Right ventricle myocardium superior (tissue), 1 donor: Measurements from ENCODE around the gene DLGAP4. TPM values are rescaled to one million over a fixed set of nuclear protein-coding genes. Genes with fewer than 3 reads are reported as not detected.

Experiments used
- ATAC-seq: fragments of 200-7000 bp; cut with Tn5 transposase; one replicate; pipeline ENCODE4 v1.9.1; 2020; ENCODE audit warnings: mild to moderate bottlenecking; ENCODE audit not compliant: poor library complexity
- DNase-seq: peaks from one replicate; pipeline ENCODE4 v3.0.0-alpha.2; 2020
- intact Hi-C: fragments of 100-400 bp; cut with DNase I; formaldehyde crosslinking; loops from one replicate; pipeline ENCODE4 v1.11.2; 2022
- total RNA-seq: library from RNA; stranded (reverse); fragmentation: NEBNext Ultra II Directional; extraction: Animal tissue kit (Norgen Biotek cat#: 25700); gene quantifications from one replicate; pipeline ENCODE4 v1.2.1, GENCODE V29; 2021
- donor health status: DM: no; HTN: yes; CAD: no; lungs with severe emphysema.

Gene DLGAP4
- total RNA-seq, 1 donor from 2014 or later: 40.9 TPM

DNA sequence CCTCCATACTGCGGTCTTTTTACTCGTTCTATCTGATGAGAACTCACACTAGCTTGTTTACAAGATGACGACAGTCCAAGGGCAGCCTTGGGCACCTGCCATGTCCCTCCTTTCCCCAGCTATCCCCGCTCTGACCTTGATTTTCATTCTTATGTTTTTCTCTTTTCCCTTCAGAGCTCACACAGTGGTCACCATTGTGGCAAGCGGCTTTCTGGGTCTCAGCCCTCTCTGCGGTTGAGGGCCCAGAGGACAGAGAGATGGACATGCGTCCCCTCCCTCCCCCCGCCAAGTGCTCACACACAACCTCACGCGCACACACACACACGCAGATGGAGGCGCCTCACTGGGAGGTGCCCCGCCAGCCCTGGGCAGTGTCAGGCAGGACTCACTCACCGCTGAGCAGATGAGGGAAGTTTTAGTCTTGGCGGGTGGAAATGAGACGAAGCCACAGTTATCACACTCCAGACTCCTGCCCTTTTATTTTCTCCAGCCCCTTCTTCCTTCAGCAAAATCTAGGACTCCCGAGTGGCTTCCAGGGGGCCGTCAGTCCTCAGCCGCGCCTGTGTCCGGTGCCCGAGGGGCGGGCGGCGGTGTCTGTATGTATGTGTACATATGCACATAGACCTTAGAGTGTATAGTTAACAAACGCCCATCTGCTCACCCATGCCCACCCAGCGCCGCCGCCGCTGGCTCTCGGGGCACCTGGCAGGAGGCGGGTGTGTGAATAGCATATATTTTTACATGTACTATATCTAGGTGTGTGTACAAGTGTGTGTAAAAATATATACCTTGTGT, 221.4 kb downstream of the DLGAP4 start:
- no peak for ATAC-seq
- intact Hi-C loops: no loop called here
- no peak for DNase-seq

DNA sequence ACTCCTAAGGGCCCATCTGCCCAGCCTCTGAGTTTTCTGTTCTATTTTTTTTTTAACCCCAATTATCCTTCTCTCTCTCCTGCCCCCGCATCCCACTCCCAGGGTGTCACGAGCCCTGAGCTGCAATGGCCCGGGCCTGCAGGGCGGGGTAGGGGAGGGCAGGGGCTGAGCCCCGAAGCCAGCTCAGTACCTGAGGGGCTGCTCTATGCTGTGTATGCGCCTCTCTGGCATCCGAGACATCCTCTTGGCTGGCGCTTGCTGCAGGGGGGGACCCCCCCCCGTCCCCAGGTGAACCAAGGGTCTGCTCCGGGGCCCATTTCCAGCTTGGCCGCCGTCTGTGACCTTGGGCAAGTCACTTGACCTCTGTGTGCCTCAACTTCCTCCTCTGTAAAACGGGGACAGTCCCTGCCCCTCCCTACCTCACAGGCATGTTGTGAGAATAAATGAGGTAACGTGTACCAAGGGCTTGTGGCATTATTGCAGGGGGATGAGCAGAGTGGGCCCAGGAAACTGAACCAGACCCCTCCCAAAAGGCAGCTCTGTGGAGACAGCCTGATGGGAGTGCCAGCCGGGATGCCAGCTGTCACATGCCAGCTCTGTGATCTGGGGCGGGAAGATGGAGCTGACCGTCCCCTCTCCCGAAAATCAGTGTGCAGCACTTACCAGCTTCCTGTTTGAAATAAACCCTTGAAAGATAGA, 222.2 kb downstream of the DLGAP4 start:
- intact Hi-C loops: no loop called here
- DNase-seq (no peak), ATAC-seq (no peak)

DNA sequence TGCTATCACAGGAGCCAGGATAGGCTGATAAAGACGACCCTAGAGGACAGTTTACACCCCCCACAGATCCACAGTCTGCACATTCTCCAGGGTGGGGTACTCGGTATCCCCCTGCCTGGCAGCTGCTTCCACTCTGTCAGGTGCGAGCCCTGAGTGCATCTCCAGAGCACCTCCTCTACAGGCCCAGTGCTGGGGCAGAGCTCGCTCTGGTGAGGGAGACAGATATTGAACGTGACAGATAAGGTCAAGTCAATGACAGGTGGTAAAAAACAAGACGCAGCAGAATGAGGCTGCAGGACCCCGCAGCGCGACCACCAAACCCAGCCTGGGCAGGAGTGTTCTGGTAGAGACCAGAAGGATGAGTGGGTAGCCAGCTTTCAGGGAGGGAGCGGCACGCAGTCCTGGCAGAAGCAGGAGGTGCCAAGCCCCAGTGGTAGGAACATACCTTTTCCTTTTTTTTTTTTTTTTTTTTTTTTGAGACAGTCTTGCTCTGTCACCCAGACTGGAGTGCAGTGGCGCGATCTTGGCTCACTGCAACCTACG, 222.8 kb downstream of the DLGAP4 start:
- intact Hi-C loops: no loop called here
- ATAC-seq: peak; percentile 39
- no peak for DNase-seq

DNA sequence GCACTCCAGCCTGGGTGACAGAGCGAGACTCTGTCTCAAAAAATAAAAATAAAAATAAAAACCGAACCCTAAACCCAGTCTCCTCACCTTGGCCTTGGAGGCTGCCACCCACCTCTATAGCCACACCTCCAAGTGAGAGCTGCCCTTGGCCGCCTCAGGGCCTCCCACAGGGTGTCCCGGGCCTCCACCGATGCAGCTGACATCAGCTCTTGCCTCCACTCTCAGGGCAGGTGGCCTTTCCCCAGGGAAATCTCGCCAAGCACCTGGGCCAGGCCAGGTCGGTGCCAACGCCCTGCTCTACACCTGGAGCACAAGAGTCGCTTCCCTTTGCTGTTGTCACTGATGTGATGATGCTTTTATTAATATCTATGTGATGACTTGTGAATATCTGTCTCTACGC, 226.2 kb downstream of the DLGAP4 start:
- intact Hi-C loops: no loop called here
- no peak for DNase-seq
- ATAC-seq: no peak

DNA sequence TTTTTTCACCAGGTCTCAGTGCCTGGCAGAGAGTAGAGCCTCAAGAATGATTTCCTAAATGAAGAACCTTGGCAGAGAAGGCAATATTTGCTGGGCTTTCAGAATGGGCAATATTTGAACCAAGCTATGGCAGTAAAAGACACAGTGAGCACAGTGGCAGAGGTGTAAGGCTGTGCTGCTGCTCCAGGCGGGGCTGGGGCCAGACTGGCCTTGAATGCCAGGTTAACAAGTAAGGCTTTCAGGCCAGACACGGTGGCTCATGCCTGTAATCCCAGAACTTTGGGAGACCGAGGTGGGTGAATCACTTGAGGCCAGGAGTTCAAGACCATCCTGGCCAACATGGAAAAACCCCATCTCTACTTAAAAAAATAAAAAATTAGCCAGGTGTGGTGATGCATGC, 226.7 kb downstream of the DLGAP4 start:
- DNase-seq: no peak
- intact Hi-C loops: no loop called here
- ATAC-seq: no peak

DNA sequence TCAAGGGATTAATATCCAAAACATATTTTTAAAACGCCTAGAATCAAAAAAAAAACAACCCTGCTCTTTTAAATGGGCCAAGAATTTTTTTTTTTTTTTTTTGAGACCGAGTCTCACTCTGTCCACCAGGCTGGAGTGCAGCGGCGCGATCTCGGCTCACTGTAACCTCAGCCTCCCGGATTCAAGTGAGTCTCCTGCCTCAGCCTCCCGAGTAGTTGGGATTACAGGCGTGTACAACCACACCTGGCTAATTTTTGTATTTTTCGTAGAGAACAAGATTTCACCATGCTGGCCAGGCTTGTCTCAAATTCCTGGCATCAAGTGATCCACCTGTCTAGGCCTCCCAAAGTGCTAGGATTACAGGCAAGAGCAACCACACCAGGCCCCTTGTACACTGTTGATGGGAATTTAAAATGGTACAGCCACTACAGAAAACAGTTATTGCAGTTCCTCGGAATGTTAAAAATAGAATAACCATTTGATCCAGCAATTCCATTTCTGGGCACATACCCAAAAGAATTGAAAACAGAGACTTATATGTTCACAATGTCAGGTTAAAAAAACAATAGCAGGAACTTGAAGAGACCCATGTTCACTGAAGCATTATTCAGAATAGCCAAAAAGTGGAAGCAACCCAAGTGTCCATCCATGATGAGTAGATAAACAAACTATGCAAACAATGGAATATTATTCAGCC, 232.0 kb downstream of the DLGAP4 start:
- intact Hi-C loops: no loop called here
- DNase-seq (no peak), ATAC-seq (no peak)

DNA sequence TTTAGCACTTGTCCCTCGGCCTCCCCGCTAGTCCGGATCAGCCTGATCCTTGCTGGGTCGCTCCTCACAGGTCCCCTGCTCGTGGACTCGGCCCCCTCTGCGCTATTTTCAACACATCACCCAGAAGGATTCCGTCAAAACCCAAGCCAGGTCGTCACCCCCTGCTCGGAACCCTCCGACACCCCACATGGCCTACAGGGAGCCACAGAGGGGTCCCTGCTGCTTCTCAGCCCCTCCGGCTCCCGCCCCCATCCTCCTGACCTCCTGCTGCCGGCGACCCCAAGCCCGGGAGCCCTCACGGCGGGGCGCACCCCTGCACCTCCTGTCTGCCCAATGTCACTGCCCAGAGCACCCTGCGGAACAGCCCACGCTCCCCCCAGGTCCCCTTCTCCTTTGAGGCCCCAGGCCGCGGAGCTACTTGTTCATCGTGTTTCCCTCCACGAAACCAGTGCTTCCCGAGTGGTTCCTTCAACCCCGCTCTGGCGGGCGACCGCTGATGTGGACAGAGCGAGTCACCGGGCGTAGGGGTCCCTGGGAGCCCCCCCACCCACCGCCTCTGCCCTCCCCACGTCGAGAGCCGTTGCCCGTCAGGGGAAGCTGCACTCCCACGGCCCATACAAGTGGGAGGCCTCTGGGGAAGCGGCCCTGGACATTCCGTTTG, 234.5 kb downstream of the DLGAP4 start:
- peak; percentile 45 for DNase-seq
- intact Hi-C loops: loop anchor here (5.0 kb wide), 2 partner anchors 43 to 78 kb away; no protein-coding TSS in a partner anchor
- ATAC-seq: peak; percentile 0

DNA sequence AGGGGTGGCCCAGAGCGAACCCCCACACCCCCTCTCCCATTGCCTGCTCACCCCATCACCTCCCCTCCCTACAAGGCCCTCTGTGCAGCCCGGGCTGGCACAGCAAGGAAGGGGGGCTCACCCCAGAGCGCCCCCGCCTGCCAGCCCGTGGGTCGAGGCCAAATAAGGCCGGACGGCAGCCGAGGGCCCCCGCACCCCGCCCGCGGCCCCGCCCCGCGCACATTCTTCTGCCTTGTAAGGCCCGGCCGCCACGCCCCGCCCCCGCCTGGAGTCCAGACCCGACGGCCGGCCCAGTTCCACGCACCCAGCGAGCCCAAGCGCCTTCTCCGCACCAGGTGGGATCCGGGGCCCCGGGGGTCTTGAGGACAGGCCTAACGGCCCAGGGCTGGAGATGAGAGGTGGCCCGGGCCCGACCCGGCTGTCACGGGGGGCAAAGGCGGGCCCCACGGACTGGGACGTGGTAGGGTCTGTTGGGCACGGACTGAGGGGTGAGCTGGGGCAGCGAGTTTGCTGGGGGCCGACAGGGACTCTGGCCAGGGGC, 235.2 kb downstream of the DLGAP4 start, which contains the start of gene MYL9:
MYL9 (plus strand) TSS at position 293 of the 541 bp plus-strand sequence. CDS start 3,366 bp downstream, outside the sequence.
- intact Hi-C loops: loop anchor here (5.0 kb wide), 2 partner anchors 44 to 79 kb away; no protein-coding TSS in a partner anchor
- ATAC-seq: peak; percentile 91
- peak; percentile 96 for DNase-seq

DNA sequence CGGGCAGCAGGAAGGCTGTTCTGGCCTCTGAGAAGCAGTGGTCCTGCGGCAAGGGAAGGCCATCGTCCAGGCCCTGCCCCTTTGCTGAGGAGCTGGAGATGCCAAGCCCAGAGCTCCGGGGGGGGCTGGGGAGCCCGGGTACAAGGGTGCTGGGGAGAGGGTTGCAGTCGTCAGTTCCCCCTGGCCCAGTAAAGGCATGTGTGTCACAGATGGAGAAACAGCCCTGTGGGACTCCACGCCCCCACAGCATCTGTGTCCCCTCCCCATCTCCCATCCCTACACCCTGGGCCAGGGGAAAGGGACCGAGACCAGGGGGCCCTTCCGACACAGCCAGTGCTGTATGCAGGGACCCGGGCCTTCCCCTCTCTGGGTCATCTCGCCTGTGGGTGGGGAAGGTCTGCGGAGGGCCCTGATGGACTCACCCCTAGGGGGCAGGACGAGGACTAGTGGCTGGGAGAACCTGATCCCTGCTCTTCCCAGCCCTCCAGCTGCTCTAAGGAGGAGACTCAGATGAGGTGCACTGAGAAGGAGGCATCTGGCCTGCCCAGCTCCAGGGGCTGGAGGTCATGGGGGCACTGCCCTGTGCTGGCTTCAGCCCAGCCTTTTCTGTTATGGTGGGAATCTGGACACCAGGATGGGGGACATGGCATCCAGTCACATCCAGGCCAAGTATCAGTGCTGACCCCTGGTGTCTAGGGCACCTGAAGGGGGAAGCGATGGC, 235.8 kb downstream of the DLGAP4 start:
- peak; percentile 58 for DNase-seq
- intact Hi-C loops: loop anchor here (5.0 kb wide), 2 partner anchors 45 to 80 kb away; no protein-coding TSS in a partner anchor
- ATAC-seq: peak; percentile 59

DNA sequence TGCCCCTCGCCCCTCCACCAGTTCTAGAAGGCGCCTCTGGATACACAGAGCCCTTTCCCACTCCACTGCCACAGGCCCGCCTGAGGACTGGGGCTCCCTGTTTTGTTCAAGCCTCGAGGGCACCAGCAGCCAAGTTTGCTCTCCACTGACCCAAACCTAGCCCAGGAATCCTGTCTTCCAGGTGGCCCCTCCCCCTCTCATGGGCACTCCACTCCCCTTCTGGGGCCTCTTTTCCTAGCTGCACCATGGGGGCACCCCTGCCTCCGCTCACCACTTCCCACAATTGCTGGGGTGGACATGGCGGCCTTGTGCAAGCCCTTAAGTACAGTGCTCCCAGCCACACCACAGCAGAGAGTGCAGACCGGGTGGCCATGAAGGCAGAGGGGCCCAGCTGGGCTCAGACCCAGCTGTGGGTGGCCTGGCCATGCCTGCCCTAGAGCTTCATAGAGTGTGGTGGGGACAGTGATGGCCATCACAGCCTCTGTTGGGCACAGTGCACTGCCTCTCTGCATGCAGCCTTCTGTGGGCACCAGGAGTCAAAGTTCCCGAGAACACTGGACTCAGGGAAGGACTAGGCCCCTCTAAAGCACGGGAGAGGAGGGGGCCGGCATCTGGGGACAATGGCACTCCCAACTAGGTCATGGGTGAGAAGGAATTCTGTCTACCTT, 236.5 kb downstream of the DLGAP4 start:
- intact Hi-C loops: loop anchor here (5.0 kb wide), 2 partner anchors 45 to 80 kb away; no protein-coding TSS in a partner anchor
- no peak for ATAC-seq
- no peak for DNase-seq

DNA sequence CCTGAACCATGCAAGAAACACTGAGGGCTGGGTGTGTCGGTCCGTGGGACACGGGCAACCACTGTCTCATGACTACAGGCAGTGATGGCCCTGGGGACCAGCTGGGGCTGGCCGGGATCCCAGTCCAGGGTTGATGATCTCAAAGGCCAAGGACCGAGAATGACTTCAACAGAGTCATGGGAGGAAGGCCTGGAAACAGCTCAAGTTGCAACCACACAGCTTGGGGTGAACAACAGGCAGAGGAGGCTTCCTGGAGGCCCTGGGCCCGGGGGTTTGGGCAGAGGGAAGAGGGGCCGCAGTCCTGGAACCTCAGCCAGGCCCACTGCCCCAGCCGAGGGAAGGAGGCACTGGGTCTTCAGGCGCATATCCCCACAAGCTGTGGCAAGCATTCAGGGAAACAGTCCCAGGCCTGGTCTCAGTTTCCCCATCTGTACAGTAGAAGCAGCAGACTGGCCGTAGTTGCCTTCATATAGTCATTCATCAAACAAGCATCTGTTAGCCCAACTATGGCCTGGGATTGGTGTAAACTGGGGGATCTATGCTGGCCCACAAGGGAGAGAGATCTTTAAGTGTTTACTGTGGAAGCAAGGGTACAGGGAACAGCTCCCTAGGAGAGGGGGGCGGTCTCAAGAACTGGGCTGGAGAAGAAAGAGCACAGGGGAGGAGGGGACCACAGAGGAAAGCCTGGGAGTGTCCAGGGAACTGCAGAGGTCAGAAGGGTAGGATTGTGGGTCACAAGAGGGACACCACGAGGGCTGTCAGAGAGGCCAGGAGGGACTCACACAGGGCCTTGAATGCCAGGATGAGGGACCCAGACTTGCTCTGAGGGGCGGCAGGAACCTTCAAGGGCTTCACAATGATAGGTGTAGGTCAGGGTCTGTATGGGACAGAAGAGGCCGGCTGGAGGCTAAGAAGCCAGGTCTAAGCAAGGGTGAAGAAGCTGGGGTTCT, 237.3 kb downstream of the DLGAP4 start:
- DNase-seq: peak; percentile 93
- intact Hi-C loops: loop anchor here (5.0 kb wide), 2 partner anchors 46 to 81 kb away; no protein-coding TSS in a partner anchor
- ATAC-seq: peak; percentile 38

DNA sequence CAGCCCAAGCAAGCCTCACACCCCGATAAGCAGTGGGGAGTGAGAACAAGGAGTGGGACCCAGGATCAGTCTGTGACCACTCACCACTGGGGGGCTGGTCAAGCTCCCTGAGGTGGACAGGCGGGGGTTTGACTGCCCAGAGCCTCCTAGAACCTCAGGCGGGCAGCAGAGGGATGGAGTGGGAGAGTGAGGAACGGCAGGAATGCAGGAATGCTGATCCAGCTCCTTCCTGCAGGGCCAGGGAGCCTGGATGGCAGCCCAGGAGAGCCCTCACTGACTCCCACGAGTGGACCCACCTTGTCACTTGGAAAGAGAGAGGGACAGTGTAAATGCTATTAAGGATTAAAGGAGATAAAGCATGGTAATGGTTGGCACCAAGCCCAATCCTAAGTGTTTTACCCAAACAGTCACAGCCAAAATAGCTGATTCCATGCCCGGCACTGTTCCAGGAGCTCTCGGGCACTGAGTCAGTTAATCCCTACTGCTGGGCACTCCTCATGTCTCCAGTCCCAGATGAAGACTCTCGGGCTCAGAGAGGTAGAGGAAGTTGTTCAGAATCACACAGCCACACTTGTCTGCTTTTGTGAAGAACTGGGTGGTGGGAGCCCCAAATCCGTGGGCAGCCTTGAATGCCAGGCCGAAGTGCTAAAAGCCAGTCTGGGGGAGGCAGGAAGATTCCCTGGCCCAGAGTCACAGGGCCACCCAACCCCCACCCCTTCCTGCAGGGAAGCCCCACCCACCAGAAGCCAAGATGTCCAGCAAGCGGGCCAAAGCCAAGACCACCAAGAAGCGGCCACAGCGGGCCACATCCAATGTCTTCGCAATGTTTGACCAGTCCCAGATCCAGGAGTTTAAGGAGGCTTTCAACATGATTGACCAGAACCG, 238.2 kb downstream of the DLGAP4 start:
- DNase-seq: peak; percentile 72
- intact Hi-C loops: loop anchor here (5.0 kb wide), 2 partner anchors 47 to 82 kb away; no protein-coding TSS in a partner anchor
- ATAC-seq: peak; percentile 21

DNA sequence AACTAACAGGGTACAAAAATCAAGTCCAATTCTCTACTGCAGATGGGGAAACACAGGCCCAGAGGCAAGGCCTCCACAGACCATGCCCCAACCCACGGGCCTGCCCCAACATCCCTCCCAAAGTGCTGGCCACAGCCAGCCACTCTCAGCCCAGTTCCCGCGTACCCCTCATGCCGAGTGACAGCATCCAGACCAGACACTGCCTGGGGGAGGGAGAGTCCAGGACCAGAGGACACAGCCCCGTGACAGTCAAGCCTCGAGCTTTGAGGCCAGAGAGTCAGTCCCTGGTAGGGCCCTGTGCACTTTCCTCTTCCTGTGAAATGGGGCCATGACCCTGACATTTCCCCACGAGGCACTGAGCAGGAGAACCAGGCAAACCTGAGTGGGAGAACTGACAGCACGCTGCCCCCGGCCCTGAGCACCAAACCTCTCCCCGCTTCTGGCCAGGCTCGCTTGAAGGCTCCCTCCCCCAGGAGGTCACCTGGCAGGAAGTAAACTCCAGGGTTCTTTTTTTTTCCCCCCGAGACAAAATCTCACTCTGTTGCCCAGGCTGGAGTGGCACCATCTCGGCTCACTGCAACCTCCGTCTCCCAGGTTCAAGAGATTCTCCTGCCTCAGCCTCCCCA, 240.1 kb downstream of the DLGAP4 start:
- ATAC-seq (no peak), DNase-seq (no peak)
- intact Hi-C loops: no loop called here

DNA sequence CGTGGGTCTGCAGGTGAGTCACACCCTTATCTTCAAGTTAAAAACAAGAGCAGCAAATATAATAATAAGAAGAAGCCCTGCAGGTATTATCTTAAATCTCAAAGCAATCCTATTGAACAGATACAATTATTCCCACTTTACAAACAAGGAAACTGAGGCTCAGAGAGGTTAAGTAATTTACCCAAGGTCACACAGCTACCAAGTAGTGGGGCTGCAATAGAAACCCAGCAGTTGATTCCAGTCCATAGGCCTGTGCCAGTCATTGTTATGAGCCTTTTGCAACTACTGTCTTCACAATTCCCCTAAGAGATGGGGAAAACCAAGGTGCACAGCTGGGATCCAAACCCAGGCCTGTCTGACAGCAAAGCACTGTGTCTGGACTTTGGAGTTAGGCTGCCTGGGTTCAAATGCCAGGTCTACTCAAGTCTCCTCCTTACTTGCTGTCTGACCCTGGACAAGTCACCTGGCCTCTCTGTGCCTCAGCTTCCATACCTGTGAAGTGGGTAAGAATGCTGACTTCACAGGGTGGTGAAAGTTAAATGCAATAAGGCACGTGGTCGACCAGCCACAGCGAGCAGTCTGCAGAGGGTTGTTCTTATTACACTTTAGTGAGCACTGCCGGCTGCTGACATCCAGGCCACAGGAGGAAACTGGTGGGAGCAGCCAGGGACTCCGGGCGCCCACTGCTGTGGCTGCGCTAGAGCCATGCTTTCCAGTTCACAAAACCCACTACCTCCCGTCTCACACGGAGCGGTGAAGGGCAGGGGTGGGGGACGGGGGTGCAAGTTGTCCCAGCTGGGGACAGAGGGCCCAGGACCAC, 241.3 kb downstream of the DLGAP4 start:
- intact Hi-C loops: no loop called here
- no peak for ATAC-seq

More for the DNA sequence above, 241.3 kb downstream of the DLGAP4 start:
- DNase-seq: no peak
